Fibroblast of skin of right quadriceps (primary cell): ENCODE data around the gene MPL.
"Not testable (repeated sequence)": the region's sequence is repeated elsewhere in the genome, so short reads cannot be mapped to it uniquely, and the experiment has no call there.

Experiments used
- DNase-seq: peaks from one replicate; pipeline ENCODE4 v3.0.0-alpha.2; 2013

MPL gene

DNA sequence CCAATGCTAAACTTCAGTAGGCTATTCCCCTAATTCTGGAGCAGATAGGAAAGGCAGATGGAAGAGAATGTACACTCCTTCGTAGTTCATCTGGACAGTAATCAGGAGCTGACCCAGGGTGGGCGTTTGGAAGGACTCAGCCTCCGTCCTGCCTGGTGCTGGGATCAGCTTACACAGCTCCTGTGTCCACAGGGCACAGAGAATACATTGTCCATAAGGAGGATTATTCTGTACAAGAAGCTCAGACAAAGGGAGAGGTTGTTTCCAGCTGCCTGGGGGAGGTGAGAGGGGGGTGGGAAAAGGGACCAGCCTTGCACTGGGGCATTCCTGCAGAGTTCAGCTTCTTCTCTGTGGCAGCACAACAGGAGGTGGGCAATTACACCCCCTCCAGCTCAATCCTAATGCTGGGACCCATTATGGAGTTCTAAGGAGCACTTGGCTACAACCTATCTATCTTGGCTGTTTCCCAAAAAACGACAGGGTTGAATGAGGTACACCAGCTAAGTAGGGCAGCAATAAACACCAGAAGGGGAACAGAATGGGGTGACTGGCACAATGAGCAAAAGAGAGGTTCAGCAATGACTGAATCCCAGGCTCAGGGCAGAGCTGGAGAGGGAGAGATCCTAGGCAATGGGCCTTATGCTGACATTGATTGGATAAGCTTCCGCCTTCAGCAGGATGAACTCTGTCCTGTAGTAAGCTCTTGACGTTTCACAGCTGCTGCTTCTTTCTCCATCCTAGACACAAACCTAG is 44.6 kb downstream of the MPL start:
- DNase-seq: no peak

DNA sequence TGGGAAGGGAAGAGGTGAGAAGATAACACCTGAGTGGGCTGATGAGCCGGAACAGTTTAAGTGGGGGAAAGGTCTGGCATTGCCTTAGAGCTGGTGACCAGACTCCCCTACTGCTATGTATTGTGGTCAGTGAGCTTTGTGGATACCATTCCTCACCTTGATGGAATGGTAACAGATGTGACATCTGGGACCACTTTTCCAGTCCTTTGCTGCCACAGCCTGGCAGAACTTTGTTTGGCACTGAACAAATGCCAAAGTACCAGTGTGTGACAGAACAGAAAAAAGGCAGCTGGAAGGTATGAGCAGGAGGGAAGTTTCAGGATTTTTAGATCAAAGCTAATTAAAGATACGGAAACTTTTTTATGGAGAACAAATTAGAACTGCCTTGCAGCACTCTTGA is 45.8 kb downstream of the MPL start:
- no peak for DNase-seq

DNA sequence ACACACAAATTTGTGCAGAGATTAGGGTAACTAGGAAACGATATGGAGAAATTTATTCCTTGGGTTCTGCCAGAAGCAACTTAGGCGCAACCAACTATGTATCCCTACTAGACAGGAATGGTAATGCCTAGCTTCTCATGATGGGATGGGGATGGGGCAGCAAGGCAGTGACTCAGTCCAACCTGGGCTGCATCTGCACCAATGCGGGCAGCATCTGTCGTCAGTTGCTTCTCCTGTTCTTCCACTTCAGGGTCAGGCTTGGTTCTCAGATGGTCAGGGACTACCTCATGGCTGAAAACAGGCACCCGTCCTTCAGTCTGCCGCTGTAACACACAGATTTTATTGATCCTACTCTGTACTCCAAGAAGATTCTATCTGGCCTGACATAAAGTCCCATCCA is 49.1 kb downstream of the MPL start:
- DNase-seq: no peak

DNA sequence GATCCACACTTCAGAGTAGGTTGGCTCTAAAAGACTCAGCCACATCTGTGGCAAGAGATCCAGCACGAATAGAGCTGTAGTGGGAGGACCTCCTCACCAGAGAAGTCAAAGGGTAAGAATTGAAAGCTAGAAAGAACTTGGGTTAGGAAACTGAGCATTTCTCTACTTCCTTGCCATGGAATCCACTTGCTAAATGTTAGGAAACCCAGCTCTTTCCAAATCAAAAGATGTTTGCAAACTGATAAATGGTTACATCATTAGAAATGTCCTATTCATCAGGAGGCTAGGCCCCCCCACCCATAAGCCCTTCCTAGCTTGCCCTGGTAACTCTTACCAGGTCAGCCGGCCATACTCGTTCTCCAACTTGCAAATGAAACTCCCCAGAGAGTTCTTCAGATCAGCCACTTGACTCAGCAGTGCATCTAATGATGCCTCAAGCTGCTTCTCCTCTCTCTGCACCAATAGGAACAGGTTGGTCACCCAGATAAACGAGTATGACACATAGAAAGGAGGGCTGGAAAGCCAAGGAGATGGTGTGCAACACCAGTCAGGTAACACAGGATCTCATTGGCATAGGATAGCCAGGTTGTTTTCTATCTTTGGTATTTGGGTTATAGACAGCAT is 50.5 kb downstream of the MPL start:
- DNase-seq: no peak

DNA sequence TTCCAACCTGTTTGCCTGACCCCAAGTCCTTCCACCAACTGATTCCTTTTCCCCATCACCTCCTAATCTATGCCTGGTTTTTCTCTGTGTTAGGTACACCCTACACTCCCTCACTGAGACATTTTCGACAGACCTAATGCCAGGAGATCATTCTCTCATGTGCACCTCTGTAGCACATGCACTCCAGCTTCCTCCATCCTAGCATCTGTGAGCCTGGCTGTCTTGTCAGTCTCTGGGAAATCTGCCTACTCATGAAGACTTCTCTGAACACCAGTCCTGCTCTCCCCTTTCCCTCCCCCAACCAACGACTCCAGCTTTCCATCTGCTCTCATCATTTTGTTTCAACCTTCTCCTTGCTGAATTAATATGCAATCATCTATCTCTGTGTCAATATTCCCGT is 51.0 kb downstream of the MPL start:
- DNase-seq: no peak

DNA sequence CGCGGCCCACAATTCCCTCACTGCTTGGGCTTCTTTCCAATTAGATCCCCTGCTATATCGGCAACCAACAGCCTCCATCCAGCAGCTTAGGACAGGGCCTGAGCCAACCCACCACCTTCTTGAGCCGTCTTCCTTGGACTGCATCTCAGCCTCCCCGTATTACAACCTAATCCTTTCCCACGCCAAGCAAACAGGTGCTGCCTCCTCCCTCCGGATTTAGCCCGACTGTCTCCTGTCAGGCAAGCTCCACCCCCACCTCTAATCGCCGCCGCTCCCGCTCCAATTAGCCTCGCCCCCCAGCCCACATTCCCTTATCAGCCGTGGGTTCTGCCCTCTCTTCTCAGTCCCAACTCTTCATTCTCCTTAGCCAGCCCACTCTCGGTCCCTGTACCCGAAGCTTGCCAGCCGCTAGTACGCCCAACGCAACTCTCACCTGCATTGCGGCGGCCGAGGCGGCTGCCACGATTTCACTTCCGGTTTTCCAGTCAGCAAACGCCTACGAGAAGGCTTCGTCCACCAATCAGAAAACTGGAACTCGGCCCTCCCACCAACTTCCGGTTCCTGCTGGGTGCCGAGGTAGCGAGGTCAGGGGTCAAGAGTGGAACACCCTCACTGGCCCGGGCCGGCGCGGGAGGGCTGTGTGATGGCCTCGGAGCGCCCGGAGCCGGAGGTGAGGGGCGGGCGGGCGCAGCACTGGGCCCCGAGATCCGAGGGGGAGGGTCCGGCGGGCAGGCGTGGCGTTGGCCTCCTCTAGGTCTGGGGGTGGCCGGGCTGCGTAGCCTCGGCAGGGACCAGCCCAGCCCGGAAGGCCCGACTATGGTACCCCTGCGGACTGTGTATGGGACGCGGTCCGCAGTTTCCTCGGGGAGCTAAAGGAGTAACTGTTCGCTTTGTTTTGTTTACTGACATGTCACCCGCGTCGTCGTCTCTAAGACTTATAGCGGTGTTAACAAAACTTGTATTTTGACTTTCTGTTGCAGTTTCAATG is 52.0 kb downstream of the MPL start, which contains the start of the genes MED8 and SZT2:
TSS of gene MED8 (minus strand) at position 475 of the 988 bp plus-strand sequence. CDS start at position 439, 36 bp downstream.
TSS of gene SZT2 (plus strand) at position 574 of the 988 bp plus-strand sequence. CDS start at position 644, 70 bp downstream.
- DNase-seq: peak; percentile 93

DNA sequence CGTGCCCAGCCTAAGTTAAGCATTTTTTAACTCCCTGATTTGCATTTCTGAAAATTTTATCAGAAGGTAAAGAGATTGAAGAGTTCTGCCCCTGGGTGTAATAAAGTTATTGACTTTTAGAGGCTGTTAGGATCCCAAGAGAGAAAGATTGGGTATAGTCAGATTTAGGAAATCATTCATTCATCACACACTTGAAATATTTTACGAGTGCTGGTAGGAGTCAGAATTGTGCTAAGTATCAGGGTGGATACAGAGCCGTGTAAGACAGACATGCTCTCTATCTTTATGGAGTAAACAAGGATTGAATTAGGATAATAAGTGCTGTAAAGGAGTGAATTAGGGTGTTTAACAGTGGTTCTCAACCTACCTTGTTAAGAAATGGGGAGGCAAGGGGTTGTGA is 55.1 kb downstream of the MPL start:
- no peak for DNase-seq

DNA sequence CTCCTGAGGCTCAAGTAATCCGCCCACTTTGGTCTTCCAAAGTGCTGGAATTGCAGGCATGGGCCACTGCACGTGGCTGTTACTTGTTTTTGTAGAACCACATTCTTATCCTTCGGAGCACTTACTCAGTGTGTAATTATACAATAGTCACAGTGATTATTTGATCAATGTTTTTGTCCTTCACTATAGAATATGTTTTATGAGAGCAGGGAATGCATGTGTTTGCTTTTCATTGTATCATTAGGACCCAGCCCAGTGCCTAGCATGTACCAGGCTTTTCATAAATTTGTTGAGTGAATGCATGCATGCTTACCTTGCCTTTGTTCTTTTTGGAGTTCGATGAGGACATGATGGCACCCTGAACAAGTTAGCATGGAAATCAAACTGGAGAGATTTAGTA is 57.9 kb downstream of the MPL start:
- no peak for DNase-seq

DNA sequence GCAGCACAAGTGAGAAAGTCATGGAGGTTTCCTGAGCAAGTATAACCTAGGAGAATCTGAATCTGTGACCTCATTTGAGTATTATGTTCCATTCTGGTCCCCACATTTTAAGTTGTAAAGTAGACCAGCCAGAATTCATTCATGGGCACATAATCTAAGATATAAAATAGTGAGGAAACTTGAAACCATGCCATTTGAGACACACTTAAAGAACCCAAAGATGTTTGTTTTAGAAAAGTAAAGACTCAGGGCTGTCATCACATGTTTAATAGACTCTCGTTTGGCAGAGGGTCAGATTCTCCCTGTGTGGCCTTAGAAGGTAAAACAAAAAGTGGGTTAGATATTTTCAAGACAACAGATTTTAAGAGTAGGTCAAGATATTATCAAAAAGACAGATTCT is 58.4 kb downstream of the MPL start:
- no peak for DNase-seq

DNA sequence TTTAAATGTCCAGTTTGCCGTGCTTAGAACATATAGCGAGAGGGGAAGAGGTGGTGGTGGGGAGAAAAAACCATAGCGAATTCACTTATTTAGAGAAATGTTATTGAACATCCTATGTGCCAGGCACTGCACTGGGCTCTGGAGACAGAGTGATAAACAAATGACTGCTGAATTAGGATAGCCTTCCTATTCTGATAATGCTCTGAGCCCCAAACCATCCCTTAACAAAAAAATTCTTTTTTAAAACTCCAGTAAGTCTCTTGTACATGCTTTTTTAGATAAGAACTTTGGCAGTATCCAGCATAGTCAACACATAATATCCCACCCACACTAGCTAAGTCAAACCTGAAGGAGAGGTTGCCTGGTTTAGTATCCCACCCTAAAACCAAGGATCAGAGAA is 60.6 kb downstream of the MPL start:
- DNase-seq: no peak

DNA sequence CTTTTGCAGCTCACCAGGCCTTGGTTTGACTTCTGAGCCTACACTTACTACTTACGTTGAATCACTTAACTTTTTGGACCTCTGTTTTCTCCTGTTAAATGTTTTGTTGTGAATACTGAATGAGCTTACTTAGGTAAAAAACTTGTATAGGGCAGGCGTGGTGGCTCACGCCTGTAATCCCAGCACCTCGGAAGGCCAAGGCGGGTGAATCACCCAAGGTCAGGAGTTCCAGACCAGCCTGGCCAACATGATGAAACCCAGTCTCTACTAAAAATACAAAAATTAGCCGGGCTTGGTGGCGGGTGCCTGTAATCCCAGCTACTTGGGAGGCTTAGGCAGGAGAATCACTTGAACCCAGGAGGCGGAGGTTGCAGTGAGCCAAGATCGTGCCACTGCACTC is 62.8 kb downstream of the MPL start:
- not testable (repeated sequence) for DNase-seq

DNA sequence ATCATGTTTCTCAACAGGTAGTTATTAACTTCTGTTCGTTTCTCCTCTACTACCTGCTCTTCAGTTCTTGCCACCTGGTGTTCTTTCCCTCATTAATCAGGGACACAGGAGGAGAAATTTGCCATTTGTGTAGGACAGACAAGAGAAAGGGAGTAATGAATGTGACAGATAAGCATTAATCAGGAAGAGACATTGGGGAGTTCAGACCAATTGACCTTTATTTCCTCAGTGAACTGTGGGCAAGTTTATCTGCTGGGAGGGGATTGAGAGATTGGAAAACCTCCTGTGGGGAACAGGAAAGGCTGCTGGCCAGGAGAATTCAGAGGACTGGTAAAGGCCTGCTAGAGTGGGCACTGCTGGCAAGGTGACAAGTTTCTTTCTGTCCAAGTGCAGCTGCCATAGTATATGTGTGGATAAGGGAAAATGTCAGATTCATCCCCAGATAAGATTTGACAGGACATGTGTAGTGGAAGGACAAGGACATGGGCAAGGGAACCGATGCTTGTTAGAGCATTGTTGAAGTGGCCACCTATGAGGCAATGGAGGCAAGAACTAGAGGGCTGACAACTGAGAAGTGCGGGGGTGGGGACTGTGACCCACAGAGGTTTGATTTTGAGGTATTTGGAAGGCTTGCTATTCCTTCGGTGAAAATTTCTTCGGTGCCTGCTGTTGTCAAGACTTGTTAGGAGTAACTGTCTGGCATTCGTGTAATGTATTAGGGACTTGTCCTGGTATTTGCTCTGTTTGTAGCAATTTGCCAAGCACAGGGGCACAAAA is 64.7 kb downstream of the MPL start:
- DNase-seq: no peak
